Measurements from ENCODE around the gene NMBR.
A peak's percentile ranks its signal among the peaks of the same experiment; 100 is the strongest.
"Not testable (repeated sequence)": the region's sequence is repeated elsewhere in the genome, so short reads cannot be mapped to it uniquely, and the experiment has no call there.

The NMBR gene

GRCh38 chr6:142118925-142119324 lies 28.0 kb downstream of the NMBR start:
- H3K4me3 ChIP-seq (ENCODE audit: low read depth, low read length): no peak overlapping the region
- no peak for DNase-seq (ENCODE audit: low read depth)

GRCh38 chr6:142118328-142118727 lies 28.6 kb downstream of the NMBR start:
- no peak for TF ChIP-seq POLR2A (IDR thresholded peaks at IDR 0.05; ENCODE audit: extremely low read depth, insufficient read length)
- no peak for TF ChIP-seq MYC (IDR thresholded peaks at IDR 0.05; ENCODE audit: low read depth, low read length)
- TF ChIP-seq CTCF (IDR thresholded peaks at IDR 0.05; ENCODE audit: low read depth, low read length): no peak
- TF ChIP-seq MAX (IDR thresholded peaks at IDR 0.05; ENCODE audit: low read depth, low read length): no peak
- DNase-seq (ENCODE audit: low read depth): no peak
- no peak overlapping the region for H3K4me3 ChIP-seq (ENCODE audit: low read depth, low read length)

More at GRCh38 chr6:142118925-142119324, 28.0 kb downstream of the NMBR start:
- no peak for TF ChIP-seq CTCF (IDR thresholded peaks at IDR 0.05; ENCODE audit: low read depth, low read length)
- TF ChIP-seq MYC (IDR thresholded peaks at IDR 0.05; ENCODE audit: low read depth, low read length): no peak
- no peak for TF ChIP-seq MAX (IDR thresholded peaks at IDR 0.05; ENCODE audit: low read depth, low read length)
- no peak for TF ChIP-seq POLR2A (IDR thresholded peaks at IDR 0.05; ENCODE audit: extremely low read depth, insufficient read length)

- no peak for DNase-seq (ENCODE audit: low read depth)
- H3K4me3 ChIP-seq (ENCODE audit: low read depth, low read length): no peak overlapping the region
- no peak for TF ChIP-seq CTCF (IDR thresholded peaks at IDR 0.05; ENCODE audit: low read depth, low read length)
- no peak for TF ChIP-seq MAX (IDR thresholded peaks at IDR 0.05; ENCODE audit: low read depth, low read length)
- TF ChIP-seq MYC (IDR thresholded peaks at IDR 0.05; ENCODE audit: low read depth, low read length): no peak
- TF ChIP-seq POLR2A (IDR thresholded peaks at IDR 0.05; ENCODE audit: extremely low read depth, insufficient read length): no peak
Measured at GRCh38 chr6:142117366-142117765, 29.6 kb downstream of the NMBR start.

- DNase-seq (ENCODE audit: low read depth): peak; percentile 84
- H3K4me3 ChIP-seq (ENCODE audit: low read depth, low read length): no peak overlapping the region
- no peak for TF ChIP-seq POLR2A (IDR thresholded peaks at IDR 0.05; ENCODE audit: extremely low read depth, insufficient read length)
- no peak for TF ChIP-seq MYC (IDR thresholded peaks at IDR 0.05; ENCODE audit: low read depth, low read length)
- no peak for TF ChIP-seq MAX (IDR thresholded peaks at IDR 0.05; ENCODE audit: low read depth, low read length)
- TF ChIP-seq CTCF (IDR thresholded peaks at IDR 0.05; ENCODE audit: low read depth, low read length): peak; percentile 59
Measured at GRCh38 chr6:142112451-142113061, 34.4 kb downstream of the NMBR start.

- H3K4me3 ChIP-seq (ENCODE audit: low read depth, low read length); DNase-seq (ENCODE audit: low read depth): not testable (repeated sequence)
Measured at GRCh38 chr6:142110820-142111219, 36.1 kb downstream of the NMBR start.

- not testable (repeated sequence) for H3K4me3 ChIP-seq (ENCODE audit: low read depth, low read length); DNase-seq (ENCODE audit: low read depth)
Measured at GRCh38 chr6:142104820-142105219, 42.1 kb downstream of the NMBR start.

GRCh38 chr6:142088858-142089216 lies 58.1 kb downstream of the NMBR start:
- DNase-seq (ENCODE audit: low read depth): peak; percentile 22
- no peak overlapping the region for H3K4me3 ChIP-seq (ENCODE audit: low read depth, low read length)
- no peak for TF ChIP-seq MAX (IDR thresholded peaks at IDR 0.05; ENCODE audit: low read depth, low read length)
- no peak for TF ChIP-seq POLR2A (IDR thresholded peaks at IDR 0.05; ENCODE audit: extremely low read depth, insufficient read length)
- TF ChIP-seq MYC (IDR thresholded peaks at IDR 0.05; ENCODE audit: low read depth, low read length): no peak
- no peak for TF ChIP-seq CTCF (IDR thresholded peaks at IDR 0.05; ENCODE audit: low read depth, low read length)

Data from NB4 (cell line).